HEK293T (cell line): ENCODE measurements around the gene LRRTM4.

ENCODE experiments used
- FOXK2 ChIP-seq: fragments of 450-650 bp; IDR thresholded peaks from 2 replicates; pipeline ENCODE4 v1.6.1; 2016; ENCODE audit warnings: mild to moderate bottlenecking
- FOXM1 ChIP-seq: fragments of 450-650 bp; IDR thresholded peaks from 2 replicates; pipeline ENCODE4 v1.6.1; 2017; ENCODE audit warnings: mild to moderate bottlenecking, borderline replicate concordance
- SP1 ChIP-seq: fragments of 450-650 bp; IDR thresholded peaks from 2 replicates; pipeline ENCODE4 v1.6.1; 2017
- ZNF384 ChIP-seq: fragments of 450-650 bp; IDR thresholded peaks from 2 replicates; pipeline ENCODE4 v1.6.1; 2016

DNA sequence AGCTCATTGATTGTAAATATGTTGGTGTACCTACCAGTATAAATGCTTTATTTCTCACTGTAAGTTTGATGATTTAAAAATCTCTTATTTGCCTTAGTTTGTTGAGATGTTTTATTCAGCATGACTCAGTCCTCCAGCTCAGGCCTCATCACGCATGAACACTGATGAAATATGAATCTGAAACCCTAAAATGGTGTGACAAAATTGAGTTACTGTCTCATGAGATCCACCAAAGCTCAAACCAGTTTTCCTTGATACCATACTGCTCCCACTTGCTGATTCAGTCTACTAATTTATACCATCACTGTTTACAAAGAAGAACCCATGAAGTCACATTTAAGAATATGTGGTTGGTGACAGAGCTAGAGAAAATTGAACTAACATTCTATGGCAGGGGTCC, 524.9 kb downstream of the LRRTM4 start:
- no peak for TF ChIP-seq FOXK2
- TF ChIP-seq ZNF384, result no peak
- TF ChIP-seq FOXM1, result no peak
- TF ChIP-seq SP1, result no peak
